HL-60 (cell line): ENCODE results near the gene MASP1.

Experiments used
- POLR2AphosphoS5 ChIP-seq: IDR thresholded peaks from 2 replicates; pipeline ENCODE4 v1.6.1; 2012; ENCODE audit warnings: low read depth
- SPI1 ChIP-seq: IDR thresholded peaks from 2 replicates; pipeline ENCODE4 v1.6.1; 2012; ENCODE audit warnings: low read depth, mild to moderate bottlenecking, borderline replicate concordance
- TF ChIP-seq, protein P1 (sequence below): IDR thresholded peaks from one replicate; pipeline ENCODE4 v1.5.1; 2011; ENCODE audit warnings: low read length, control low read depth, inconsistent platforms; ENCODE audit not compliant: insufficient read depth

DNA sequence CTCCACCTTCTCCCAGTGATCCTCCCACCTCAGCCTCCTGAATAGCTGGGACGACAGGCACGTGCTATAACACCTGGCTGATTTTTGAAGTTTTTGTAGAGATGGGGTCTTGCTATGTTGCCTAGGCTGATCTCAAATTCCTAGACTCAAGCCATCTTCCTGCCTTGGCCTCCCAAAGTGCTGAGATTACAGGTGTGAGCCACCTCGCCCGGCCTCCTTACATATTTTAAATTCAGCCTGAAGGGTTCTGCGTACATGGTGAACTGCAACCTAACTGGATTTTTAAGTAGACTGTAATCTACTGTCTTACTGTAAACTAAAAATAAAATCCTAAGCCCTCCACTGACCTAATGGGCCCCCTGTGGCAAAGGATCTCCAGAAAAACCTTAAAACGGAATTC, 34.1 kb downstream of the MASP1 start:
- TF ChIP-seq, protein P1, sequence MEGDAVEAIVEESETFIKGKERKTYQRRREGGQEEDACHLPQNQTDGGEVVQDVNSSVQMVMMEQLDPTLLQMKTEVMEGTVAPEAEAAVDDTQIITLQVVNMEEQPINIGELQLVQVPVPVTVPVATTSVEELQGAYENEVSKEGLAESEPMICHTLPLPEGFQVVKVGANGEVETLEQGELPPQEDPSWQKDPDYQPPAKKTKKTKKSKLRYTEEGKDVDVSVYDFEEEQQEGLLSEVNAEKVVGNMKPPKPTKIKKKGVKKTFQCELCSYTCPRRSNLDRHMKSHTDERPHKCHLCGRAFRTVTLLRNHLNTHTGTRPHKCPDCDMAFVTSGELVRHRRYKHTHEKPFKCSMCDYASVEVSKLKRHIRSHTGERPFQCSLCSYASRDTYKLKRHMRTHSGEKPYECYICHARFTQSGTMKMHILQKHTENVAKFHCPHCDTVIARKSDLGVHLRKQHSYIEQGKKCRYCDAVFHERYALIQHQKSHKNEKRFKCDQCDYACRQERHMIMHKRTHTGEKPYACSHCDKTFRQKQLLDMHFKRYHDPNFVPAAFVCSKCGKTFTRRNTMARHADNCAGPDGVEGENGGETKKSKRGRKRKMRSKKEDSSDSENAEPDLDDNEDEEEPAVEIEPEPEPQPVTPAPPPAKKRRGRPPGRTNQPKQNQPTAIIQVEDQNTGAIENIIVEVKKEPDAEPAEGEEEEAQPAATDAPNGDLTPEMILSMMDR: no peak
- TF ChIP-seq POLR2AphosphoS5 (no peak), SPI1 (no peak)
